GM23248 (cell line): ENCODE results near the gene FXYD6. TPM values are rescaled to one million over a fixed set of nuclear protein-coding genes. Genes with fewer than 3 reads are reported as not detected.
A peak's percentile ranks its signal among the peaks of the same experiment; 100 is the strongest.
"Not testable (repeated sequence)": the region's sequence is repeated elsewhere in the genome, so short reads cannot be mapped to it uniquely, and the experiment has no call there.

ENCODE experiments used
- DNase-seq: peaks from one replicate; pipeline ENCODE4 v3.0.0-alpha.2; 2015
- H2AFZ ChIP-seq: fragments of 200-600 bp; sonication (generic); 2 replicates; pipeline ENCODE4 v1.6.1; 2016; ENCODE audit warnings: antibody characterized with exemption
- H3F3A ChIP-seq: fragments of 200-600 bp; sonication (generic); 2 replicates; pipeline ENCODE4 v1.6.1; 2016; ENCODE audit warnings: mild to moderate bottlenecking, antibody characterized with exemption, mixed run types; ENCODE audit not compliant: insufficient read depth
- H3K27ac ChIP-seq: fragments of 200-600 bp; sonication (generic); 2 replicates; pipeline ENCODE4 v1.5.1; 2016; ENCODE audit warnings: mild to moderate bottlenecking
- H3K27me3 ChIP-seq: fragments of 200-600 bp; sonication (generic); replicated peaks from 2 replicates; pipeline ENCODE4 v1.6.1; 2016; ENCODE audit warnings: mild to moderate bottlenecking; ENCODE audit not compliant: insufficient read depth
- H3K36me3 ChIP-seq: fragments of 200-600 bp; sonication (generic); 2 replicates; pipeline ENCODE4 v1.6.1; 2016; ENCODE audit warnings: low read depth, mild to moderate bottlenecking
- H3K4me1 ChIP-seq: fragments of 200-600 bp; sonication (generic); 2 replicates; pipeline ENCODE4 v1.6.1; 2016; ENCODE audit warnings: mild to moderate bottlenecking; ENCODE audit not compliant: insufficient read depth
- H3K4me2 ChIP-seq: fragments of 200-600 bp; sonication (generic); one replicate; pipeline ENCODE4 v1.6.1; 2016; ENCODE audit warnings: mild to moderate bottlenecking; ENCODE audit not compliant: unreplicated experiment
- H3K4me3 ChIP-seq: fragments of 200-600 bp; sonication (generic); 2 replicates; pipeline ENCODE4 v1.5.1; 2016; ENCODE audit warnings: mild to moderate bottlenecking
- H3K79me2 ChIP-seq: fragments of 200-600 bp; sonication (generic); 2 replicates; pipeline ENCODE4 v1.6.1; 2016; ENCODE audit warnings: mild to moderate bottlenecking; ENCODE audit not compliant: insufficient read depth
- H3K9ac ChIP-seq: fragments of 200-600 bp; sonication (generic); 2 replicates; pipeline ENCODE4 v1.6.1; 2016; ENCODE audit warnings: mild to moderate bottlenecking
- H3K9me2 ChIP-seq: fragments of 200-600 bp; sonication (generic); 2 replicates; pipeline ENCODE4 v1.6.1; 2016; ENCODE audit warnings: mixed run types, mild to moderate bottlenecking, moderate library complexity; ENCODE audit not compliant: insufficient read depth
- H3K9me3 ChIP-seq: fragments of 200-600 bp; sonication (generic); one replicate; pipeline ENCODE4 v1.6.1; 2017; ENCODE audit warnings: low read depth
- H4K20me1 ChIP-seq: fragments of 200-600 bp; sonication (generic); 2 replicates; pipeline ENCODE4 v1.6.0; 2016; ENCODE audit not compliant: insufficient read depth
- EZH2 ChIP-seq: fragments of 200-600 bp; sonication (generic); IDR thresholded peaks from 2 replicates; pipeline ENCODE4 v1.6.1; 2018; ENCODE audit warnings: antibody characterized with exemption, mild to moderate bottlenecking; ENCODE audit not compliant: insufficient read depth, poor library complexity, severe bottlenecking
- EZH2phosphoT487 ChIP-seq: fragments of 200-600 bp; sonication (generic); IDR thresholded peaks from 2 replicates; pipeline ENCODE4 v1.6.1; 2018; ENCODE audit warnings: antibody characterized with exemption, moderate library complexity, mild to moderate bottlenecking, low read depth; ENCODE audit not compliant: insufficient read depth
- WGBS, 2 experiments: methylation state at CpG; one replicate each; pipeline ENCODE4 v1.1.6; 2015 to 2017; ENCODE audit warnings: low lambda C conversion rate in 2 of 2, low coverage in 1 of 2; ENCODE audit errors: missing lambda C conversion rate in 2 of 2; 5-methylcytosine and 5-hydroxymethylcytosine counted together
- in situ Hi-C: fragments of 300-500 bp; cut with MboI; formaldehyde crosslinking; loops from 2 replicates; pipeline ENCODE4 v1.15.0; 2020
- polyA plus RNA-seq: library from polyadenylated mRNA; unstranded; fragments of >200 nt; fragmentation: Nextera tagmentation; extraction: Ambion mirVana; gene quantifications from 2 replicates; pipeline ENCODE4 v1.2.1, GENCODE V29; 2016
- total RNA-seq: library from RNA; depleted of rRNA; stranded (reverse); fragments of >200 nt; shearing (Covaris generic); gene quantifications from 2 replicates; pipeline ENCODE4 v1.2.3, GENCODE V29; 2014

FXYD6 gene
- total and polyA plus RNA-seq, 2 experiments from 2014 or later: not detected

- Histone ChIP-seq H3K79me2 (no peaks in the 10 kb centered on the region), H3K9ac (no peak overlapping the region), H3K27me3 (no peaks in the 10 kb centered on the region; the same call in 1 of the 2 replicates), H3K27ac (no peak overlapping the region), H3K4me2 (no peak overlapping the region), H4K20me1 (no peaks in the 10 kb centered on the region), H3F3A (no peaks in the 10 kb centered on the region), H3K9me2 (no peaks in the 10 kb centered on the region), H3K4me1 (no peaks in the 10 kb centered on the region), H3K4me3 (no peak overlapping the region), H3K9me3 (no peaks in the 10 kb centered on the region), H3K36me3 (no peaks in the 10 kb centered on the region), H2AFZ (no peak overlapping the region)
- no peak for DNase-seq
- no peak for TF ChIP-seq EZH2phosphoT487
- no peak for TF ChIP-seq EZH2
- in situ Hi-C loops: no loop called here
- WGBS, 2 experiments: 60 to 61% methylated on average over 14 of the region's 14 CpGs
Observed at GRCh38 chr11:117814766-117815261, 61.6 kb downstream of the FXYD6 start.

GRCh38 chr11:117814204-117814765 lies 62.2 kb downstream of the FXYD6 start:
- Histone ChIP-seq H3K9ac (no peak overlapping the region), H3K27me3 (no peaks in the 10 kb centered on the region; the same call in 1 of the 2 replicates), H4K20me1 (no peaks in the 10 kb centered on the region), H2AFZ (no peak overlapping the region), H3K79me2 (no peaks in the 10 kb centered on the region), H3K9me2 (no peaks in the 10 kb centered on the region), H3K4me1 (no peaks in the 10 kb centered on the region), H3K9me3 (no peaks in the 10 kb centered on the region), H3K27ac (no peak overlapping the region), H3K4me2 (no peak overlapping the region), H3K4me3 (no peak overlapping the region), H3F3A (no peaks in the 10 kb centered on the region), H3K36me3 (no peaks in the 10 kb centered on the region)
- in situ Hi-C loops: no loop called here
- TF ChIP-seq EZH2 (no peak), EZH2phosphoT487 (no peak)
- DNase-seq: no peak
- 87 to 88% methylated on average over 6 to 7 of the region's 7 CpGs for WGBS, 2 experiments

GRCh38 chr11:117810056-117810451 lies 66.4 kb downstream of the FXYD6 start:
- WGBS, 2 experiments: 71 to 78% methylated on average over 12 of the region's 12 CpGs

GRCh38 chr11:117809236-117810055 lies 67.0 kb downstream of the FXYD6 start:
- Histone ChIP-seq H3K36me3 (no peaks in the 10 kb centered on the region), H3K4me1 (no peaks in the 10 kb centered on the region), H3K4me3 (no peak overlapping the region), H3K9ac (no peak overlapping the region), H2AFZ (0 out of 2 replicates have a peak overlapping the region, but pooled peaks have one; percentile 36), H3K27ac (no peak overlapping the region), H3K4me2 (no peak overlapping the region), H4K20me1 (no peaks in the 10 kb centered on the region), H3K79me2 (no peaks in the 10 kb centered on the region), H3K27me3 (peaks cover 7% of the 10 kb centered on the region; the same call in 1 of the 2 replicates), H3F3A (no peaks in the 10 kb centered on the region), H3K9me3 (no peaks in the 10 kb centered on the region), H3K9me2 (no peaks in the 10 kb centered on the region)
- WGBS, 2 experiments: 6 to 17% methylated on average over 16 to 20 of the region's 22 CpGs
- TF ChIP-seq EZH2 (no peak), EZH2phosphoT487 (no peak)
- DNase-seq: peak; percentile 75
- in situ Hi-C loops: loop anchor here (10.0 kb wide), 1 partner anchor 375 kb away; no protein-coding TSS in a partner anchor

More at GRCh38 chr11:117810056-117810451, 66.4 kb downstream of the FXYD6 start:
- H3K9ac ChIP-seq, H3K4me3 ChIP-seq, H3K79me2 ChIP-seq, H3K9me3 ChIP-seq, H3K27ac ChIP-seq, H3F3A ChIP-seq, H3K4me2 ChIP-seq, H3K9me2 ChIP-seq, H4K20me1 ChIP-seq, H3K36me3 ChIP-seq, DNase-seq, H3K27me3 ChIP-seq, H2AFZ ChIP-seq, H3K4me1 ChIP-seq, in situ Hi-C loops: not testable (repeated sequence)
